HG02610 (cell line): ENCODE data around the gene GPR6.

Source experiments
- ATAC-seq: cut with Tn5 transposase; IDR thresholded peaks from one replicate; pipeline ENCODE4 v1.9.1; 2021; ENCODE audit warnings: mild to moderate bottlenecking, moderate library complexity; ENCODE audit not compliant: unreplicated experiment

Gene GPR6

GRCh38 chr6:109978174-109979032 lies at the start of gene GPR6:
TSS of gene GPR6 (plus strand) at chr6:109978311. CDS start at chr6:109979113, 802 bp downstream.
- ATAC-seq: no peak

GRCh38 chr6:109934293-109934692 lies 43.8 kb upstream of the GPR6 start:
- no peak for ATAC-seq

GRCh38 chr6:109939654-109940053 lies 38.5 kb upstream of the GPR6 start:
- no peak for ATAC-seq

GRCh38 chr6:109944448-109944847 lies 33.7 kb upstream of the GPR6 start:
- no peak for ATAC-seq

- ATAC-seq: no peak
These were observed 33.0 kb upstream of the GPR6 start for GRCh38 chr6:109945091-109945490.

GRCh38 chr6:109946979-109947378 lies 31.1 kb upstream of the GPR6 start:
- ATAC-seq: no peak

- ATAC-seq: no peak
These were observed 28.6 kb upstream of the GPR6 start for GRCh38 chr6:109949281-109950065.

- ATAC-seq: no peak
These were observed 22.6 kb upstream of the GPR6 start for GRCh38 chr6:109955491-109955890.

- no peak for ATAC-seq
These were observed 19.5 kb upstream of the GPR6 start for GRCh38 chr6:109958626-109959025.

- no peak for ATAC-seq
These were observed 16.5 kb upstream of the GPR6 start for GRCh38 chr6:109961611-109962041.

- ATAC-seq: no peak
These were observed 15.8 kb upstream of the GPR6 start for GRCh38 chr6:109962271-109962670.

- no peak for ATAC-seq
These were observed 14.4 kb upstream of the GPR6 start for GRCh38 chr6:109963598-109964170.

GRCh38 chr6:109964949-109965348 lies 13.2 kb upstream of the GPR6 start:
- no peak for ATAC-seq

GRCh38 chr6:109966299-109966698 lies 11.8 kb upstream of the GPR6 start:
- ATAC-seq: no peak

GRCh38 chr6:109977791-109978173 lies 329 bp upstream of the GPR6 start:
- ATAC-seq: no peak

- ATAC-seq: no peak
These were observed 1.2 kb downstream of the GPR6 start for GRCh38 chr6:109979033-109979921.

- ATAC-seq: no peak
These were observed 6.3 kb downstream of the GPR6 start for GRCh38 chr6:109984410-109984809.

GRCh38 chr6:109987196-109987595 lies 9.1 kb downstream of the GPR6 start:
- no peak for ATAC-seq

- ATAC-seq: no peak
These were observed 13.3 kb downstream of the GPR6 start for GRCh38 chr6:109991201-109992101.
